SIG-M5 (cell line): ENCODE results near the gene OXTR.
"Not testable (repeated sequence)": the region's sequence is repeated elsewhere in the genome, so short reads cannot be mapped to it uniquely, and the experiment has no call there.

ENCODE experiments used
- DNase-seq: peaks from one replicate; lab custom pipeline; 2025; lab: John Stamatoyannopoulos, UW

OXTR gene

DNA sequence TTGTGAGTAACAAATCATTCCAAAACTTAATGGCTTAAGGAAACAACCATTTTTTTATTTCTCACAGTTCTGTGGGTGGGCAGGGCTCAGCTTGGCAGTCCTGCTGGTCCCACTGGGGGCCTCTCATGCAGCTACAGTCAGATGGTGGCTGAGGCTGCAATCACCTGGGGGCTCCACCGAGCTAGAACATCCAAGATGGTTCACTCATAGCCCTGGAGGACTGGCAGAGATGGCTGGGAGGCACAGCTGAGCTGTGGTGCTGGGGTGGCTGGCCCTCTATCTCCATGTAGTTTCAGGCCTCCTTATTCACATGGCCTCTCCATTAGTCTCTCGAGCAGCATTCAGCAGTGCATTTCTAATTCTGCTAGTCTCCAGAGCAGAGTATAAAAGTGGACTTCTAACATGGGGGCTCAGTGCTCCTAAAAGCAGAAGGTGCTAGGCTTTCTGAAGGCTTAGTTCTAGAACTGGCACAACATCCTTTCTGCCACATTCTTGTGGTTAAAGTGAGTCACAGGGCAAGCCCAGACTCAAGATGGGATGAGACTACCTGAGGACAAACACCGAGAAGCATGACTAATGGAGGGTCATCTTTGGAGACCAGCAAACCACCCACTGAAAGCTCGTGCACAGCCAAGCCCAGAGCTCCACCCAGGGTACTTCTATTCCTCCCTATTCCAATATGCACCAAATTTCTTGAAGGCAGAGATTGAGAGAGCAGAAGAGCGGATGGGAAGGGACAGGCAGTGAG lies 29.5 kb downstream of the OXTR start:
- DNase-seq, result no peak

DNA sequence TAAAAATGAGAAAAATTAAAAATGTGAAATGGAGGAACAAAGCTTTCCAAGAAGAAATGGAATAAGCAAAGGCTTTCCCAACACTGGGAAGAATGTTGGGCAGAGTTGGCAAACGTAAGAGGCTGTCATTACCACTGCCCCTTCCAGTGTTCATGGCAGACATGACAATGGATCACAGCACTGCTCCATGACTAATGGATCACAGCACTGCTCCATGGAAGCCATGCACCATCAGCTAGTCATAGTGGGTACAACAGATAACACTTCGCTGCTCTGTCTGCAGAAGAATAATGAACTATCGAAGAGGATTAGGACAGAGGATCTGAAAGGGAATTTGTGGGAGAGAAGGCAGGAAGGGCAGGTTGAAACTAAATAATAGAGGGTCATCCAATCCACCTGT lies 30.8 kb downstream of the OXTR start:
- DNase-seq, result no peak

DNA sequence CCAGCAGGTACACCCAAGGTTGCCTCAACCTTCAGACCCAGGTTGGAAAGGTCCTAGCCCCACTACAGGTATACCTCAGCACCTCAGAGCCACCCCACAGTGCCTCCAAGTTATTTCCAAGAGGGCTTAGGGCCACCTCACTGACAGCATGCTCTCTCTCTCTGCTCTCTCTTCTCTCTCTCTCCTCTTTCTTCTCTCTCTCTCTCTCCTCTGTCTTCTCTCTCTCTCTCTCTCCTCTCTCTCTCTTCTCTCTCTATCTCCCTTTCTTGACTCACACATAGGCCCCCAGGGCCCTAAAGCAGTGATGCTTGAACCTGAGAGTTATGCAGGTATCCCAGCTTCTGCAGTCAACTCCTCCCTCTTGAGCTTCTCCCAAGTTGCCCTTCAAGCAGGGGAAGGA lies 31.6 kb downstream of the OXTR start:
- DNase-seq, result no peak

DNA sequence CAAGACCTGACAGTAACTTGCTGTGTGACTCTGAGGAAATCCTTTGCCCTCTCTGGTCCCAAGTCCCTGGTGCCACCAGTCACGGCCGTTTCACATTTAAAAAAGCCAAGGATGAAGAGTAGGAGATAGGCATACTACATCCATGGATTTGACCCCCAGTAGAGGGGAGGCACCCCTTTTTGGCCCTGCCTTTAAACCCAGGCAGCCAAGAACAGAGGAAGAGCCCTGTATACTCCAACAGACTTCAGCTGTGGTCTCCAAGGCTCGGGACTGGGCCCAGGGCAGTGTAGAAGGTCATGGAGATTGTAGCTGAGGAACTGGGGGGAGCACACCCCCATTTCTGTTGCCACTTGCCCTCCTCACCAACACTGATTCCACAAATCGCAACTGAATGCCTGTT lies 32.1 kb downstream of the OXTR start:
- no peak for DNase-seq

DNA sequence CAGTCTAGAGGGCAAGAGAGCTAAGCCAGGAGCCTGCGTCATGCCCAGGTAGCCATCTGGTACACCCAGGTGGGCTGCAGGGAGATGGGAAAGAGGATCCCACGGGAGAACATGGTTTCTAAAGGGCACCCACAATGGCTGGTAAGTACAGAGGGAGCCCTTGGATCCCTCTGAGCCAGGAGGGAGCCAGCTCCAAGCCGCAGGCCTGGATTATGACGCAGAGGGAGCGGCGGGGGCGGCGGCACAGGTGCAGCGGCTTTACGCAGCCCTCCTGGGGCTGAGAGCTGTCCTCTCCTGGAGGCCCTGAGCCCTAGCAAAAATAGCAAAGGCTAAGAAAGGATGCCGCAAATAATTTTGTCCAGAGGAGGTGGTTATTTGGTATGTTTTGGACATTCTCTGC lies 33.0 kb downstream of the OXTR start:
- DNase-seq, result no peak

DNA sequence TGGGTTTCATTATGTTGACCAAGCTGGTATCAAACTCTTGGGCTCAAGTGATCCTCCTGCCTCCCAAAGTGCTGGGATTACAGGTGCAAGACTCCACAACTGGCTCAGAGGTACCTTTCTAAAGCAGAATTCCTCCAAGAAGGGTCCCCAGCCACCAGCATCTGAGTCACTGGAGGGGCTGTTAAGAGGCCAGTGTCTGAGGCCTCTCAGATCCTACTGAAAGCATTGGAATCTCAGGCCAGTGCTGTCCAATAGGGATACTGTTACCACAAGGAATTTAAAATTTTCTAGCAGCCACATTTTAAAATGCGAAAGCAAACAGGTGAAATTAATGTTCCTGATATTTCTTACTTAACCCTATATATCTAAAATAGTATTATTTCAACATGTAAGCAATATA lies 34.5 kb downstream of the OXTR start:
- DNase-seq, result no peak

DNA sequence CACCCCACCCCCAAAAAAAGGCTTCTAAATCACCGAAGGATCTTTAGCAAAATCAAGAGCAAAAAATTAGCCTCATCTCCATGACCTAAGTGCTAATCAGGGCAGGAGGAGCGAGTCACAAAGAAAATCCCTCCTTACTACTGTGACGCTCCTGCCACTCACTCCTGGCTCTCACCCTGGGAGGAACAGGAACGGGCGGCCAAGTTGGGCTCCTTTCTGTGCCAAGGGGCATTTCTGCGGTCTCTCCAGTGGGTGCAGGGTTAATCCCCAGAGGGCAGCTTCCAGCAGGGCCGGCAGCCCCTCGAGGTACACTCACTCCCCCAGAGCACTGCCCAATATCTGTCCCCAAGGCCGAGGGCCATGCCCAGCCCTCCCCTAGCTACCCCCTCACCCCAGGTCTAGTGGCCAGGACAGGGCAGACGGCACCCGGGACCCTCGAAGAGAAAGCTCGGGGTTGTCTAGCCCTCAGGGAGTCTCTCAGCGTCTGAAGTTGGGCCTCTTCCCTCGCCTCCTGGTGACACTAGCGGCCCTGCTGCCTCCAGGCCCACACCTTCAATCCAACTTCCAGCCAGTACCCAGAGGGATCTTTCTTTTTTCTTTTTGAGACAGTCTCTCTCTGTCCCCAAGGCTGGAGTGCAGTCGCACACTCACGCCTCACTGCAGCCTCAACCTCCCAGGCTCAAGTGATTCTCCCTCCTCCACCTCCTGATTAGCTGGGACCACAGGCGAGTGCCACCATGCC lies 35.1 kb downstream of the OXTR start:
- no peak for DNase-seq

DNA sequence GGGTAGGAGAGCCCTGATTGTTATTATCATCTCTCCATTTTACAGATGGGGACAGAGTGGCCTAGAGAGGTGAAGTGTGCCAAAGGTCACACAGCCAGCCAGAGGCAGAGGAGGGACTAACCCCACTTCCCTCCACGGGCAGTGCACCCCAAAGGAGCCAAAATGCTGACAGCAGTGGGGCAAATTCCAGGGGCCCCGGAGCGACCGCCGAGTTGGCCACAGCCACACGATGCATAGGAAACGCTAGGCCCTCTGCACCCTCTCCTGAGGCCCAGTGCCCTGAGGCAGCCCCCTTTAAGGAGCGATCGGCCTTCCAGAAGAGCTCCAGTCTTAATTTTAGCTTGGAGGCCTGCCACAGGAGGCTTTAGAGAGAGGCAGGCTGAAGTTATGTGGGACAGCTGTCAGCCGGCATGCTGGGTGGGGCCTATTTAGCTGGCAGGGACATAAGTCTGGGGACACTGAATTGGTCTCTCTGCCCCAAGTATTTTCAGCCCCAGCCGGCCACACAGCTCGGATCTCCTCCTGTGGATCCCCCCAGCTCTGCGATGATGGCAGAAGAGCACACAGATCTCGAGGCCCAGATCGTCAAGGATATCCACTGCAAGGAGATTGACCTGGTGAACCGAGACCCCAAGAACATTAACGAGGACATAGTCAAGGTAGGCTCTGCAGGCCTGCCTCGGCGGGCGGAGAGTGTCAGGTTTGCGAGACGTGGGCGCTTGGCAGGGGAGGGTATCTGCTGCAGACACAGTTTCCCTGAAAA lies 35.9 kb downstream of the OXTR start, which contains the start of gene CAV3:
Gene CAV3, plus strand, starts transcription at position 471 of the 763 bp plus-strand sequence. Its CDS starts 75 bp downstream, at position 546.
- DNase-seq, result no peak

DNA sequence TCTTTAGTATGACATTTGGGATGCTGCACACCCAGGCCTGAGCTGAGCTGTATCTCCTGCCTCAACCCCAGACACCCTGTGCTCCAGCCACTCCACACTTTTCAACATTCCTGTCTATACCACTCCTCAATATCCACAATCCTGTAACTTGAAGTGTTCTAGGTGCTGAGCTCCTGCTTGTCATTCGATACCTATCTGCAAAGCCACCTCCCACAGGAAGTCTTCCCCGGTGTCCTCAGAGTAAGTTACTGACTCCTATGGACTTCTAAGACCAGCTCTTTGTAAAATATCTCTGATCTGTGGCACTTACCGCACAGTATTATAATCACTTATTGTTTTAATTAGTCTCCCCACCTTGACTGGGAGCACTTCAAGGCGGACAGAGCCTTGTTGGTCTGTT lies 37.0 kb downstream of the OXTR start:
- no peak for DNase-seq

DNA sequence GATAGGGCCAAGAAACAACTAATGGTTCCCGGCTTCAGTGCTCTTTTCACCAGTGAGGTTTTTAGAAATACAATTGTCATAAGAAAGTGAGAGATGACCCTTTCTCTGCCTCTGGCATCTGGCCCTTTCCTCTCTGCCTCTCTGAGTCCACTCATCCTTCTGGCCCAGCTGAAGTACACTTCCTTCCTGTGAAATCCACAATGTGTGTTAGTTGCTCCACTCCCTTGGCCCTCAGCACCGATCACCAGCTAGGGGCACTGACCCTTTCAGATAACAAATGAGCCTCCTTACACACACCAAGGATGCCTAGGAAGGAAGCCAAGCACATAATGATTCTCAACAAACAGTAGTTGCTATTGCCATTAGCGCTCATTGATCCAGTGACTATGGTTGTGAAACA lies 38.8 kb downstream of the OXTR start:
- no peak for DNase-seq

DNA sequence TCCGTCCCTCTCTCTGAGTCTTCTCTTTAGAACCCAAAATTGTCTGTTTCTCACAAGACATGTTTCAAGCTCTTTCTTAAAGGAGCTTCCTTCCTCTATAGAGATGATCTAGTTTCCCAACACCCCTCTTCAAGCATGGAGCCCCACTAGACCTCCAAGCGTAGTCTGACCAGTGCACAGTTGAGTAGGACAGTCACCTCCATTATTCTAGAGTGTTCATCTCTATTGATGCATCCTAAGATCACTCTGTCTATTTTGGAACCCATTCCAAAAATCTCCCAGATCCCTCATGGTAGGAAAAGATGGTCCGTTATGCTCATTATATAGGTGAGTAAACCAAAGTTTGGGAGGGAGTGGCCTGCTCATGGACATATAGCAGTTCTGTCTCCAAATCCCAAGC lies 39.9 kb downstream of the OXTR start:
- DNase-seq, result no peak

DNA sequence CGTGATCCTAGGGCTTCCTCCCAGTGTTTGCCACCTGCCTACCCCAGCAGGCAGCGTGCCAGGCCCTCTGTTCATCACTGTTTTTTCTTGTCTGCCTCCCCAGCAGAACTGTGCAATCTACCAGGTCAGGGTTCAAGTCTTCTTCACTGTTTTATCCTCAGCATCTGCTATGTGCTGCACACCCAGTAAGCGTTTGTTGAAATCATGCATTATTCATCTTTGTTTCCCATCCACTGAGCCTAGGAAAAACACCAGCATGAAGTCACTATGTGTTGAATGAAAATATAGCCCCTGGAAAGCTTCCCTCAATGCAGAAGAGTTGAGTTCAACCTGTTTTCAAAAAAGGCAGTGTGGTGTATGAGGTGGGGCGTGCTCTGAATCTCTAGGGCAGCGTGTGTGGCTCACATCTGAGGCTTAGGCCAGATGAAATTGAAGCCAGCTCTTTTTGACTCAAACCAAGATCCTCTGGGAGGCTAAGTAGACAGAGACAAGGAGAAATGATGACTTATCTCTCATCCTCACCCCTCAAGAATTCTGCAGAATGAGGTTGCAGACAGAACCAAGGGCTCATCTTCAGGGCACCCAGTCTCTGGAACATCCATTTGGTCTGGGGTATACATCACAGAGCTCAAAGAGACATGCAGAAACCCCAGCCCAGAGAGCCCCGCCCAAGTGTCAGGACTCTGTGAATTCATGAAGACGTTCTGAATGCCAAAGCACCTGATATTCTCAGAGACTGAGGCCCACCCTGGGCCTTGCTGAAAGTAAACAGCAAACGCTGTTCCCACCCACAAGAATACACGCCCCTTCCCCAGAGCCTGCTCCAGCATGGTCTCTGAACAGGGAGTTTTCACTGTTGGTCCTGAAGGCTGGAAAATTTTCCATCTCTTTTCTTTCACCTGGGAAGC lies 41.6 kb downstream of the OXTR start:
- DNase-seq, result no peak

DNA sequence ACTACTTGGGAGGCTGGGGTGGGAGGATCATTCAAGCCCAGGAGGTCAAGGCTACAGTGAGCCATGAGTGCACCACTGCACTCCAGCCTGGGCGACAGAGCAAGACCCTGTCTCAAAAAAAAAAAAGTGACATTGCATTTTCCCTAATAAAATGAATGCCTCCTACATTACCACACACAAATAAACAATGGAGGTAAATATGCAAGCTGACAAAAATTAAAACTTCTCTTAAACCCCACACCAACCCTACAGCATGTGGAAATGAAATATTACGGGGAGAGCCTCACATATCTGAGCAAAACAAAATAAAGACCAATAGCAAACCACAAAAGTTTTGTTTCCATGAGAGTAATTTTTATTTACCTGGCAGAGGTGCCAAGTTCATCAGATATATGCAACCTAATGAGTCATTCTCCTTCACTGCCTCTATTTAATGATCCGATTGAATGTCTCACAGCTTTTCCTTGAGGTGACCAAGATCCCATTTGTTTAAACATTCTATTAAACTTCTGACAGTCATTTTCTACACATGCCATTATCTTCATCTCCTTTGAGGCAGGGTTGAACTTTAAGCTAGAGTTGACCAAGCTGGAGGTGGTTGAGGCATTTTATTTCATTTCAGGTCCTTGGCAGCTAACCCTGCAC lies 45.2 kb downstream of the OXTR start:
- no peak for DNase-seq

DNA sequence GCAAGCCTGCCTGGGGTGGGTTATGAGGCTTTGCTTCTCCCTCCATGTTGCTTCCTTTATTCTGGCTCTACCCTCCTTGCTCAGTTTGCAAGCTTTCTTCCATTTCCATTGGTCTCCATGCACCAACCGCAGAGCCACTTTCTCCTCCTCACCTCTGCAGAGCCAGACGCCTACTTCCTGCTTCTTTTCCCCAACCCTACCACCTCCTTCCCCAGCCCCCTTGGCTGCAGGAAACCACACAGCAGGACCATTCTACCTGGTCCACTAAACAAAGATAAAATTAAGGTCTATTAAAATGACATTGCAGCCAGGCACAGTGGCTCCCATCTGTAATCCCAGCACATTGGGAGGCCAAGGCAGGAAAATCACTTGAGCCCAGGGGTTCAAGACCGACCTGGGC lies 45.8 kb downstream of the OXTR start:
- no peak for DNase-seq

DNA sequence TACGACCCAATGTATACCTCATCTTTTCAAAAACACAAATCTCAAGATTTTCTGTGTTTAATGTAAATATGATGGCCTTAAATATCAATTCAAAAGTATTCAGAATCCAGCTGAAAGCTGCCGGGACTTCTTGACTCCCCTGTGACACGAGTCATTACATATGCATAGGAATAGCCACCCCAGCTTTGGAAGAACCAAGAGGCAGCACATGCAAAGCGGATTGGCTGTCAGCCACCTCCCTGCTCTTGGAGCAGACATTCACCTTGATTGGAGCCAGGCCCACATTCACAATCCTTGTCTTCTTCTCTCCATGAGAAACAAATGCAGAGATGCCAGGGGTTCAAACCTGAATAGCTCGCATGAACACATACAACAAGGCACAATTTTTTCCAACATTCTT lies 46.6 kb downstream of the OXTR start:
- DNase-seq, result no peak

DNA sequence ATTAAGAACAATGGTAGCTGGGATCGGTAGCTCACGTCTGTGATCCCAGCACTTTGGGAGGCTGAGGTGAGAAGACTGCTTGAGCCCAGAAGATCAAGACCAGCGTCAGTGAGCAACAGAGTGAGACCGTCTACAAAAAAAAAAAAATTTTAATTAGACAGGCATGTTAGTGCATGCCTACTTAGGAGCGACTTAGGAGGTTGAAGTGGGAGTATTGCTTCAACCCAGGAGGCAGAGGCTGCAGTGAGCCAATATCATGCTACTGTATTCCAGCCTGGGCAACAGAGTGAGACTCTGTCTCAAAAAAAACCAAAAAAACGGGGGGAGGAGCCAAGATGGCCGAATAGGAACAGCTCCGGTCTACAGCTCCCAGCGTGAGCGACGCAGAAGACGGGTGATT lies 53.7 kb downstream of the OXTR start:
- DNase-seq, result not testable (repeated sequence)

DNA sequence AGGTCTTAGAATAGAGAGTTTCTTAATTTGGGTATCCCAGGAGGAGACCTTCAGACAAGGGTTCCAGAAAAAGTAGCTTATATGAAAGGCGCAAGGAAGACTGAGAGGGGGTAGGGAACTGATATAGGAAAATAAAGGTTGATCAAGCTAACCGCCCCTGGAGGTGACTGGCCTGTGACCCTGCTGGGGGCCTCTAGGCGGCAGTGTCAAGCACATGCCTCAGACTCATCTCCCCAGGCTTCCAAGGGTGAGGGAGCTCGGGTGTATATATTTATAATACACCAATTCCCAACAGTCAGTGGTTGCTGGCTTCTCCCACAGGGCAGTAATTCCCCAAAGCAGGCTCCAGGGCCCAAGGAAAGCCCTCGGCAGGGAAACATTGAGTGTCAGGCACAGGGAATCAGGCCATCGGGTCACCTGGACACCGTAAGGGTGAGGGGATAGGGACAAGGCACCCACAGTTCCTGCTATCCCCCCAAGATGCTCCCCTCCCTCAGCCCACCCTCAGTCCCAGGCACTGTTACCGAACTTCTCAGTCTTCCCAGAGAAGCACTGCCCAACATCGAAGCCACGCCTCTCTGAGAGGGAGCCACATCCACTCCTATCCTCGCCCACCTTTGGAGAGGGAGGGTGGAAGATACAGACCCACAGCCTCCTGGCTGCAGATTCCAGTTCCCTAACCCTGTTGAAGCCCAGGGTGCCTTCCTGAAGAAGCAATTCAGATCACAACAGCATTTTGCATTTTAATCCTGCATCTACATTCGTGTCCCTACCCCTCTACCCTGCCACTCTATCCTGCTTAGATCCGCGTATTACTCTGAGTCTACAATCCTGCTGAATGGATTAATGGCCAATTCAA lies 55.3 kb downstream of the OXTR start:
- no peak for DNase-seq

DNA sequence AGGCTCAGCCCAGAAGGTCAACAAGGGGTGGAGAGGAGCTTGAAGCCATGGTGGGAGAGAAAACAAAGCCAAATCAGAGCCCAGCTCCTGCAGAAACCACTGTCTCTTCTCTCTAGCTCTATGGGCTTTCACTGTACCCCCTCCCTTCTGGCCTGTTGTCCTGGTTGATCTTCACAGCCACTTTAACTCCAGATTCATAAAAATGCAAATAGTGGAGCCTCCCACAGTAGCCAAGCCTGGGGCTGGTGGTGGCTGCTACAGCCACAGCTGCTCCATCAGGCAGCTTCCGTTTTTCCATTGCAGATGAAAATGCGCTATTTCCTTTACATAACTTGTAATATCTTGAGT lies 56.5 kb downstream of the OXTR start:
- DNase-seq, result no peak

DNA sequence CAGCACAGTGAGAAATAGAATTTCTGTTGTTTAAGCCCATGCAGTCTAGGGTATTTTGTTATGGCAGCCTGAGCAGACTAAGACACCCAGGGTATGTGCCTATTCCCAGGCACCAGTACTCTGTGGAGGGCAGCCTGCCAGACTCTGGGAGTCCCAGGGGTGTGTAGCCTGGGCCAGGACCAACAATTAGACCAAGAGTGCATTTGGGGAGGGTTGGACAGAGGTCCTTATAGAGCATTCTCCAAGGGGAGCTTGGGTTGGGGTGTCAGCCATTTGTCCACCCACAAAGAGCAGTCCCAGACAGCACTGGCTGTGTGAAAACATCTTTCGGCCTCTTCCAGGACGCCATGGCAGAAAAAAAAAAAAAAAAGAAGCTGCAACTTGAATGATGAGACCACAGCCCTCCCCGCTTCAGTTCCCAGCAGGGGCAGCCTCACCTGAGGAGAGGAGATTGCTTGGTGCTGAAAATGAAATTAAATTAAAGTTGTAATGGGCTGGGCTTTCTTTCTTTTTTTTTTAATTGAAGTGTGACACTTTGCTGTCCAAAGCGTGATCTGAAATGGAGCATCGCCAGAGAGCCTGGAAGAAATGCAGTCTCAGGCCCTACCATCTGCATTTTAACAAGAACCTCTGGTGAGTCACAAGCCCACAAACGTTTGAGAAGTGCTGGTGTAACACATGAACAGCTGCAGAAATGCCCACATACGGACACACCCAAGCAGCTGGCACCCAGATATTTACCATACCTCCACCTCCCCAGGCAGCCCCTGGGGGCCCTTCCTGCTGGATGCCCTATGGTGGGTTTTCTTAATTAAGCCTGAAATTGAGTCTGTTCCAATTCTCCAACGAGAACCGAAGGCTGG lies 57.1 kb downstream of the OXTR start:
- no peak for DNase-seq
